GM12872 (cell line): ENCODE results near the gene PFDN1.

Experiments used
- CTCF ChIP-seq: IDR thresholded peaks from 3 replicates; pipeline ENCODE4 v1.5.1; 2011; ENCODE audit warnings: low read depth, mild to moderate bottlenecking, low read length, moderate library complexity; ENCODE audit not compliant: insufficient read depth

The PFDN1 gene

GRCh38 chr5:140282266-140282665, 20.6 kb downstream of the PFDN1 start:
- TF ChIP-seq CTCF = no peak

- no peak for TF ChIP-seq CTCF
Measured at GRCh38 chr5:140275837-140276236, 27.1 kb downstream of the PFDN1 start.

- TF ChIP-seq CTCF = no peak
Measured at GRCh38 chr5:140273401-140273877, 29.5 kb downstream of the PFDN1 start.

GRCh38 chr5:140270008-140270407, 32.9 kb downstream of the PFDN1 start:
- TF ChIP-seq CTCF = no peak

GRCh38 chr5:140267559-140268018, 35.3 kb downstream of the PFDN1 start:
- TF ChIP-seq CTCF = no peak

- no peak for TF ChIP-seq CTCF
Measured at GRCh38 chr5:140267201-140267540, 35.7 kb downstream of the PFDN1 start.

GRCh38 chr5:140266471-140267200, 36.3 kb downstream of the PFDN1 start:
- no peak for TF ChIP-seq CTCF
